ENCODE measurements around the gene SARDH. TPM values are rescaled to one million over a fixed set of nuclear protein-coding genes. Genes with fewer than 3 reads are reported as not detected.

SARDH gene
- total RNA-seq, 1 experiment from 2014 or later, result 5.3 TPM

GRCh38 chr9:133779081-133779480 lies 40.9 kb upstream of the SARDH start:
- H3K9ac ChIP-seq (ENCODE audit: extremely low read depth, insufficient read length, low read length), result no peak overlapping the region
- H3K23ac ChIP-seq (ENCODE audit: insufficient read length, low read depth, low read length), result no peak overlapping the region
- H3K18ac ChIP-seq (ENCODE audit: insufficient read length, low read depth, low read length), result no peak overlapping the region
- H2BK15ac ChIP-seq (ENCODE audit: low read depth, low read length), result no peak overlapping the region
- no peak overlapping the region for H3K4ac ChIP-seq (ENCODE audit: low read depth, low read length)
- H3K4me3 Mint-ChIP-seq, result no peak overlapping the region; a peak in 1 of 5 replicates
- no peaks in the 10 kb centered on the region for H3K79me1 ChIP-seq (ENCODE audit: insufficient read depth, low read depth, low read length, poor library complexity, severe bottlenecking)
- H2BK12ac ChIP-seq (ENCODE audit: insufficient read length, low read depth, low read length), result no peak overlapping the region
- no peaks in the 10 kb centered on the region for H3K27me3 ChIP-seq (ENCODE audit: insufficient read depth, low read length)
- H3K23me2 ChIP-seq (ENCODE audit: insufficient read length, low read depth, low read length, poor library complexity, severe bottlenecking), result no peaks in the 10 kb centered on the region
- no peak overlapping the region for H3K14ac ChIP-seq (ENCODE audit: insufficient read depth, low read length)
- no peak overlapping the region for H4K8ac ChIP-seq (replicated peaks; ENCODE audit: insufficient read length, low read depth, low read length)
- no peak overlapping the region for H3T11ph ChIP-seq (ENCODE audit: low read length)
- no peaks in the 10 kb centered on the region for H3K9me3 ChIP-seq (ENCODE audit: control insufficient read depth, low read depth, low read length)
- H2AFZ ChIP-seq (ENCODE audit: low read length), result no peak overlapping the region
- no CpG with 5 or more reads among the region's 8 CpGs for WGBS (ENCODE audit: extremely low coverage, insufficient read length, low lambda C conversion rate)
- no peak overlapping the region for H2BK5ac ChIP-seq (ENCODE audit: insufficient read length, low read length)
- no peak overlapping the region for H4K91ac ChIP-seq (ENCODE audit: insufficient read length, low read depth, low read length)
- H4K20me1 ChIP-seq (ENCODE audit: control insufficient read depth, insufficient read depth, insufficient read length), result no peaks in the 10 kb centered on the region
- DNase-seq, result no peak
- no peak overlapping the region for H2AK5ac ChIP-seq (ENCODE audit: insufficient read length, low read length)
- TF ChIP-seq CTCF (conservative IDR thresholded peaks at IDR 0.05), result no peak
- no peak overlapping the region for H3K27ac ChIP-seq (ENCODE audit: insufficient read length, low read depth, low read length)
- peaks cover 7 to 58% (median 39%) of the 10 kb centered on the region in 3 experiments for H3K36me3 Mint-ChIP-seq (ENCODE audit: insufficient read depth in 1 of 3, low read depth in 3 of 3)
- no peaks in the 10 kb centered on the region for H3K4me1 Mint-ChIP-seq
- no peaks in the 10 kb centered on the region for H3K79me2 ChIP-seq (ENCODE audit: insufficient read depth, low read length)
- H3K9me3 Mint-ChIP-seq, result no peaks in the 10 kb centered on the region
- H4K5ac ChIP-seq (ENCODE audit: insufficient read length, low read depth, low read length), result no peak overlapping the region
- H3K4me2 ChIP-seq (ENCODE audit: insufficient read depth, insufficient read length, low read length), result no peak overlapping the region
- no peaks in the 10 kb centered on the region for H3K27me3 Mint-ChIP-seq (ENCODE audit: low read depth)
- no peak overlapping the region; a peak in 1 of 7 replicates for H3K27ac Mint-ChIP-seq
- no peak overlapping the region for H3K56ac ChIP-seq (ENCODE audit: insufficient read length, low read depth, low read length)
- no peak overlapping the region for H2BK20ac ChIP-seq (ENCODE audit: low read depth, low read length, poor library complexity, severe bottlenecking)
- H3K4me1 ChIP-seq (ENCODE audit: insufficient read depth, low read length), result no peaks in the 10 kb centered on the region
- no peak overlapping the region for H2BK120ac ChIP-seq (ENCODE audit: low read depth, low read length, poor library complexity, severe bottlenecking)

All from H9 (cell line).